Skeletal muscle satellite cell (primary cell): ENCODE results near the gene TTF2.

Source experiments
- H3K27me3 ChIP-seq: 2 replicates; pipeline ENCODE4 v1.7.0; 2013; ENCODE audit warnings: low read length; ENCODE audit not compliant: control insufficient read depth, insufficient read depth
- H3K36me3 ChIP-seq: 2 replicates; pipeline ENCODE4 v1.7.0; 2013; ENCODE audit warnings: mild to moderate bottlenecking, control low read depth, low read length; ENCODE audit not compliant: insufficient read depth
- H3K4me1 ChIP-seq: 2 replicates; pipeline ENCODE4 v1.7.0; 2013; ENCODE audit warnings: low read length; ENCODE audit not compliant: control insufficient read depth, insufficient read depth
- H3K4me2 ChIP-seq: 2 replicates; pipeline ENCODE4 v1.7.0; 2013; ENCODE audit warnings: mild to moderate bottlenecking, low read length
- H3K4me3 ChIP-seq: 2 replicates; pipeline ENCODE4 v1.7.0; 2013; ENCODE audit warnings: low read length
- H3K9ac ChIP-seq: 2 replicates; pipeline ENCODE4 v1.7.0; 2013; ENCODE audit warnings: mild to moderate bottlenecking, low read depth, low read length, moderate library complexity
- H3K9me3 ChIP-seq: replicated peaks from 2 replicates; pipeline ENCODE4 v1.7.0; 2013; ENCODE audit warnings: mild to moderate bottlenecking, control low read depth, low read length

The TTF2 gene

GRCh38 chr1:117046781-117047180, 13.3 kb upstream of the TTF2 start:
- Histone ChIP-seq H3K36me3 (no peaks in the 10 kb centered on the region), H3K4me3 (no peak overlapping the region), H3K9me3 (no peaks in the 10 kb centered on the region), H3K27me3 (no peaks in the 10 kb centered on the region), H3K9ac (no peak overlapping the region), H3K4me2 (no peak overlapping the region), H3K4me1 (peaks cover 7% of the 10 kb centered on the region)

- Histone ChIP-seq H3K27me3 (no peaks in the 10 kb centered on the region), H3K4me2 (no peak overlapping the region), H3K4me3 (no peak overlapping the region), H3K9me3 (no peaks in the 10 kb centered on the region), H3K4me1 (peaks cover 9% of the 10 kb centered on the region), H3K9ac (no peak overlapping the region), H3K36me3 (no peaks in the 10 kb centered on the region)
These were observed 12.9 kb upstream of the TTF2 start for GRCh38 chr1:117047271-117047670.

GRCh38 chr1:117049857-117050256, 10.3 kb upstream of the TTF2 start:
- Histone ChIP-seq H3K9ac (no peak overlapping the region), H3K4me1 (peaks cover 9% of the 10 kb centered on the region), H3K9me3 (no peaks in the 10 kb centered on the region), H3K27me3 (no peaks in the 10 kb centered on the region), H3K4me3 (no peak overlapping the region), H3K36me3 (no peaks in the 10 kb centered on the region), H3K4me2 (no peak overlapping the region)

- H3K4me3 ChIP-seq, result peak overlapping the region; percentile 55
- H3K9me3 ChIP-seq, result no peaks in the 10 kb centered on the region
- H3K27me3 ChIP-seq, result no peaks in the 10 kb centered on the region
- no peaks in the 10 kb centered on the region for H3K36me3 ChIP-seq
- peak overlapping the region; percentile 65 for H3K9ac ChIP-seq
- peaks cover 9% of the 10 kb centered on the region for H3K4me1 ChIP-seq
- H3K4me2 ChIP-seq, result peak overlapping the region; percentile 72
These were observed 8.7 kb upstream of the TTF2 start for GRCh38 chr1:117051224-117052064.

- Histone ChIP-seq H3K4me2 (no peak overlapping the region), H3K4me3 (no peak overlapping the region), H3K36me3 (no peaks in the 10 kb centered on the region), H3K4me1 (peaks cover 12% of the 10 kb centered on the region), H3K9ac (no peak overlapping the region), H3K9me3 (no peaks in the 10 kb centered on the region), H3K27me3 (no peaks in the 10 kb centered on the region)
These were observed 6.1 kb upstream of the TTF2 start for GRCh38 chr1:117054068-117054467.

GRCh38 chr1:117058810-117059209, 1.3 kb upstream of the TTF2 start:
- Histone ChIP-seq H3K4me3 (no peak overlapping the region), H3K9ac (no peak overlapping the region), H3K4me1 (peaks cover 15% of the 10 kb centered on the region), H3K36me3 (no peaks in the 10 kb centered on the region), H3K9me3 (no peaks in the 10 kb centered on the region), H3K4me2 (peak overlapping the region; percentile 95), H3K27me3 (no peaks in the 10 kb centered on the region)

- H3K36me3 ChIP-seq, result no peaks in the 10 kb centered on the region
- no peaks in the 10 kb centered on the region for H3K9me3 ChIP-seq
- H3K4me2 ChIP-seq, result peak overlapping the region; percentile 95
- peak overlapping the region; percentile 62 for H3K9ac ChIP-seq
- no peaks in the 10 kb centered on the region for H3K27me3 ChIP-seq
- H3K4me3 ChIP-seq, result peak overlapping the region; percentile 78
- peaks cover 15% of the 10 kb centered on the region for H3K4me1 ChIP-seq
These were observed 820 bp upstream of the TTF2 start for GRCh38 chr1:117059334-117059677.

- Histone ChIP-seq H3K36me3 (no peaks in the 10 kb centered on the region), H3K9ac (peak overlapping the region; percentile 81), H3K9me3 (no peaks in the 10 kb centered on the region), H3K4me2 (peak overlapping the region; percentile 95), H3K27me3 (no peaks in the 10 kb centered on the region), H3K4me3 (peak overlapping the region; percentile 78), H3K4me1 (peaks cover 15% of the 10 kb centered on the region)
These were observed 553 bp downstream of the TTF2 start for GRCh38 chr1:117060441-117061317.

- H3K4me1 ChIP-seq, result peaks cover 15% of the 10 kb centered on the region
- H3K9me3 ChIP-seq, result no peaks in the 10 kb centered on the region
- no peaks in the 10 kb centered on the region for H3K27me3 ChIP-seq
- H3K4me3 ChIP-seq, result no peak overlapping the region
- H3K4me2 ChIP-seq, result no peak overlapping the region
- no peaks in the 10 kb centered on the region for H3K36me3 ChIP-seq
- no peak overlapping the region for H3K9ac ChIP-seq
These were observed 1.9 kb downstream of the TTF2 start for GRCh38 chr1:117061986-117062415.

- Histone ChIP-seq H3K27me3 (no peaks in the 10 kb centered on the region), H3K9ac (no peak overlapping the region), H3K36me3 (no peaks in the 10 kb centered on the region), H3K4me3 (no peak overlapping the region), H3K9me3 (no peaks in the 10 kb centered on the region), H3K4me1 (peaks cover 7% of the 10 kb centered on the region), H3K4me2 (no peak overlapping the region)
These were observed 6.2 kb downstream of the TTF2 start for GRCh38 chr1:117066367-117066766.

GRCh38 chr1:117067533-117068370, 7.6 kb downstream of the TTF2 start:
- no peaks in the 10 kb centered on the region for H3K27me3 ChIP-seq
- no peaks in the 10 kb centered on the region for H3K9me3 ChIP-seq
- no peak overlapping the region for H3K4me2 ChIP-seq
- H3K9ac ChIP-seq, result no peak overlapping the region
- peaks cover 4% of the 10 kb centered on the region for H3K4me1 ChIP-seq
- no peaks in the 10 kb centered on the region for H3K36me3 ChIP-seq
- no peak overlapping the region for H3K4me3 ChIP-seq
